ENCODE data around the gene CEACAM5.
"Not testable (repeated sequence)": the region's sequence is repeated elsewhere in the genome, so short reads cannot be mapped to it uniquely, and the experiment has no call there.

Gene CEACAM5

DNA sequence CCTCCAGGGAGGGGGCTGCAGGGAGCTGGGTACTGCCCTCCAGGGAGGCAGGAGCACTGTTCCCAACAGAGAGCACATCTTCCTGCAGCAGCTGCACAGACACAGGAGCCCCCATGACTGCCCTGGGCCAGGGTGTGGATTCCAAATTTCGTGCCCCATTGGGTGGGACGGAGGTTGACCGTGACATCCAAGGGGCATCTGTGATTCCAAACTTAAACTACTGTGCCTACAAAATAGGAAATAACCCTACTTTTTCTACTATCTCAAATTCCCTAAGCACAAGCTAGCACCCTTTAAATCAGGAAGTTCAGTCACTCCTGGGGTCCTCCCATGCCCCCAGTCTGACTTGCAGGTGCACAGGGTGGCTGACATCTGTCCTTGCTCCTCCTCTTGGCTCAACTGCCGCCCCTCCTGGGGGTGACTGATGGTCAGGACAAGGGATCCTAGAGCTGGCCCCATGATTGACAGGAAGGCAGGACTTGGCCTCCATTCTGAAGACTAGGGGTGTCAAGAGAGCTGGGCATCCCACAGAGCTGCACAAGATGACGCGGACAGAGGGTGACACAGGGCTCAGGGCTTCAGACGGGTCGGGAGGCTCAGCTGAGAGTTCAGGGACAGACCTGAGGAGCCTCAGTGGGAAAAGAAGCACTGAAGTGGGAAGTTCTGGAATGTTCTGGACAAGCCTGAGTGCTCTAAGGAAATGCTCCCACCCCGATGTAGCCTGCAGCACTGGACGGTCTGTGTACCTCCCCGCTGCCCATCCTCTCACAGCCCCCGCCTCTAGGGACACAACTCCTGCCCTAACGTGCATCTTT is 7.8 kb upstream of the CEACAM5 start:
- no peak for DNase-seq

DNA sequence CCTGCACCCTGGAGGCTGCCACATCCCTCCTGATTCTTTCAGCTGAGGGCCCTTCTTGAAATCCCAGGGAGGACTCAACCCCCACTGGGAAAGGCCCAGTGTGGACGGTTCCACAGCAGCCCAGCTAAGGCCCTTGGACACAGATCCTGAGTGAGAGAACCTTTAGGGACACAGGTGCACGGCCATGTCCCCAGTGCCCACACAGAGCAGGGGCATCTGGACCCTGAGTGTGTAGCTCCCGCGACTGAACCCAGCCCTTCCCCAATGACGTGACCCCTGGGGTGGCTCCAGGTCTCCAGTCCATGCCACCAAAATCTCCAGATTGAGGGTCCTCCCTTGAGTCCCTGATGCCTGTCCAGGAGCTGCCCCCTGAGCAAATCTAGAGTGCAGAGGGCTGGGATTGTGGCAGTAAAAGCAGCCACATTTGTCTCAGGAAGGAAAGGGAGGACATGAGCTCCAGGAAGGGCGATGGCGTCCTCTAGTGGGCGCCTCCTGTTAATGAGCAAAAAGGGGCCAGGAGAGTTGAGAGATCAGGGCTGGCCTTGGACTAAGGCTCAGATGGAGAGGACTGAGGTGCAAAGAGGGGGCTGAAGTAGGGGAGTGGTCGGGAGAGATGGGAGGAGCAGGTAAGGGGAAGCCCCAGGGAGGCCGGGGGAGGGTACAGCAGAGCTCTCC is 6.9 kb upstream of the CEACAM5 start:
- DNase-seq, result peak; percentile 7

DNA sequence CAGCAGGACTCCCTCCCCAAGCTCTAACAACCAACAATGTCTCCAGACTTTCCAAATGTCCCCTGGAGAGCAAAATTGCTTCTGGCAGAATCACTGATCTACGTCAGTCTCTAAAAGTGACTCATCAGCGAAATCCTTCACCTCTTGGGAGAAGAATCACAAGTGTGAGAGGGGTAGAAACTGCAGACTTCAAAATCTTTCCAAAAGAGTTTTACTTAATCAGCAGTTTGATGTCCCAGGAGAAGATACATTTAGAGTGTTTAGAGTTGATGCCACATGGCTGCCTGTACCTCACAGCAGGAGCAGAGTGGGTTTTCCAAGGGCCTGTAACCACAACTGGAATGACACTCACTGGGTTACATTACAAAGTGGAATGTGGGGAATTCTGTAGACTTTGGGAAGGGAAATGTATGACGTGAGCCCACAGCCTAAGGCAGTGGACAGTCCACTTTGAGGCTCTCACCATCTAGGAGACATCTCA is 6.2 kb upstream of the CEACAM5 start:
- no peak for DNase-seq

GRCh38 chr19:41703602-41704293 is 4.7 kb upstream of the CEACAM5 start:
- no peak for DNase-seq

DNA sequence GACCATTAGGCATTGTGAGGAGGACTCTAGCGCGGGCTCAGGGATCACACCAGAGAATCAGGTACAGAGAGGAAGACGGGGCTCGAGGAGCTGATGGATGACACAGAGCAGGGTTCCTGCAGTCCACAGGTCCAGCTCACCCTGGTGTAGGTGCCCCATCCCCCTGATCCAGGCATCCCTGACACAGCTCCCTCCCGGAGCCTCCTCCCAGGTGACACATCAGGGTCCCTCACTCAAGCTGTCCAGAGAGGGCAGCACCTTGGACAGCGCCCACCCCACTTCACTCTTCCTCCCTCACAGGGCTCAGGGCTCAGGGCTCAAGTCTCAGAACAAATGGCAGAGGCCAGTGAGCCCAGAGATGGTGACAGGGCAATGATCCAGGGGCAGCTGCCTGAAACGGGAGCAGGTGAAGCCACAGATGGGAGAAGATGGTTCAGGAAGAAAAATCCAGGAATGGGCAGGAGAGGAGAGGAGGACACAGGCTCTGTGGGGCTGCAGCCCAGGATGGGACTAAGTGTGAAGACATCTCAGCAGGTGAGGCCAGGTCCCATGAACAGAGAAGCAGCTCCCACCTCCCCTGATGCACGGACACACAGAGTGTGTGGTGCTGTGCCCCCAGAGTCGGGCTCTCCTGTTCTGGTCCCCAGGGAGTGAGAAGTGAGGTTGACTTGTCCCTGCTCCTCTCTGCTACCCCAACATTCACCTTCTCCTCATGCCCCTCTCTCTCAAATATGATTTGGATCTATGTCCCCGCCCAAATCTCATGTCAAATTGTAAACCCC is 2.8 kb upstream of the CEACAM5 start:
- DNase-seq, result peak; percentile 14

DNA sequence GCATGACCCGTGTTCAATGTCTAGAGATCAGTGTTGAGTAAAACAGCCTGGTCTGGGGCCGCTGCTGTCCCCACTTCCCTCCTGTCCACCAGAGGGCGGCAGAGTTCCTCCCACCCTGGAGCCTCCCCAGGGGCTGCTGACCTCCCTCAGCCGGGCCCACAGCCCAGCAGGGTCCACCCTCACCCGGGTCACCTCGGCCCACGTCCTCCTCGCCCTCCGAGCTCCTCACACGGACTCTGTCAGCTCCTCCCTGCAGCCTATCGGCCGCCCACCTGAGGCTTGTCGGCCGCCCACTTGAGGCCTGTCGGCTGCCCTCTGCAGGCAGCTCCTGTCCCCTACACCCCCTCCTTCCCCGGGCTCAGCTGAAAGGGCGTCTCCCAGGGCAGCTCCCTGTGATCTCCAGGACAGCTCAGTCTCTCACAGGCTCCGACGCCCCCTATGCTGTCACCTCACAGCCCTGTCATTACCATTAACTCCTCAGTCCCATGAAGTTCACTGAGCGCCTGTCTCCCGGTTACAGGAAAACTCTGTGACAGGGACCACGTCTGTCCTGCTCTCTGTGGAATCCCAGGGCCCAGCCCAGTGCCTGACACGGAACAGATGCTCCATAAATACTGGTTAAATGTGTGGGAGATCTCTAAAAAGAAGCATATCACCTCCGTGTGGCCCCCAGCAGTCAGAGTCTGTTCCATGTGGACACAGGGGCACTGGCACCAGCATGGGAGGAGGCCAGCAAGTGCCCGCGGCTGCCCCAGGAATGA is 1.5 kb upstream of the CEACAM5 start:
- peak; percentile 76 for DNase-seq

DNA sequence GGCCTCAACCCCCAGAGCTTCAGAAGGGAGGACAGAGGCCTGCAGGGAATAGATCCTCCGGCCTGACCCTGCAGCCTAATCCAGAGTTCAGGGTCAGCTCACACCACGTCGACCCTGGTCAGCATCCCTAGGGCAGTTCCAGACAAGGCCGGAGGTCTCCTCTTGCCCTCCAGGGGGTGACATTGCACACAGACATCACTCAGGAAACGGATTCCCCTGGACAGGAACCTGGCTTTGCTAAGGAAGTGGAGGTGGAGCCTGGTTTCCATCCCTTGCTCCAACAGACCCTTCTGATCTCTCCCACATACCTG is 969 bp upstream of the CEACAM5 start:
- DNase-seq, result no peak

- no peak for DNase-seq
Observed at GRCh38 chr19:41707871-41708371, 505 bp upstream of the CEACAM5 start.

DNA sequence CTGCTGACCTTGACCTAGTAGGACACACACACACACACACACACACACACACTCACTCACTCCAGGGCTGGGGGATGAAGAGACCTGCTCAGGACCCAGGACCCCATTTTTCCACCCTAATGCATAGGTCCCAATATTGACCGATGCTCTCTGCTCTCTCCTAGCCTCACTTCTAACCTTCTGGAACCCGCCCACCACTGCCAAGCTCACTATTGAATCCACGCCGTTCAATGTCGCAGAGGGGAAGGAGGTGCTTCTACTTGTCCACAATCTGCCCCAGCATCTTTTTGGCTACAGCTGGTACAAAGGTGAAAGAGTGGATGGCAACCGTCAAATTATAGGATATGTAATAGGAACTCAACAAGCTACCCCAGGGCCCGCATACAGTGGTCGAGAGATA is 1.1 kb downstream of the CEACAM5 start:
- not testable (repeated sequence) for DNase-seq

GRCh38 chr19:41709951-41710645 is 1.7 kb downstream of the CEACAM5 start:
- DNase-seq, result no peak

- no peak for DNase-seq
Observed at GRCh38 chr19:41711376-41712261, 3.2 kb downstream of the CEACAM5 start.

GRCh38 chr19:41714598-41714997 is 6.2 kb downstream of the CEACAM5 start:
- DNase-seq, result no peak

DNA sequence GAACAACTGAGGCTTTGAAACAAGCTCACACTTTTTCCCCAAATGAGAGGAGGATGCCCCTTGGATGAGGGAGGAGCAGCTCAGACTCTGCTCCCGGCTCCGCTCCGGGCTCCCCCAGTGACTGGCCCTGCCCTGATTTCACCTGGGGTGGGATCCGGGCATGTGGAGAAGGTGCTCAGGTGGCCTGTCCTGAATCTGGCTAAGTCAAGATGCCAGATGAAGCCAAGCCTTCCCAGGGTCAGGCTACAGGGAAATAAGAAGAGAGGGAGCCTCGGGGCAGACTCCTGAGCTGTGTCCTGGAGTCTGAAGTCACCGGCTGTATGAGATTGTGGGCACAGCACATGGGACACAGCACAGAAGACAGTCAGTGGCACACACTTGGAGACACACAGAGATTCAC is 10.3 kb downstream of the CEACAM5 start:
- no peak for DNase-seq

- DNase-seq, result no peak
Observed at GRCh38 chr19:41720103-41720502, 11.7 kb downstream of the CEACAM5 start.

DNA sequence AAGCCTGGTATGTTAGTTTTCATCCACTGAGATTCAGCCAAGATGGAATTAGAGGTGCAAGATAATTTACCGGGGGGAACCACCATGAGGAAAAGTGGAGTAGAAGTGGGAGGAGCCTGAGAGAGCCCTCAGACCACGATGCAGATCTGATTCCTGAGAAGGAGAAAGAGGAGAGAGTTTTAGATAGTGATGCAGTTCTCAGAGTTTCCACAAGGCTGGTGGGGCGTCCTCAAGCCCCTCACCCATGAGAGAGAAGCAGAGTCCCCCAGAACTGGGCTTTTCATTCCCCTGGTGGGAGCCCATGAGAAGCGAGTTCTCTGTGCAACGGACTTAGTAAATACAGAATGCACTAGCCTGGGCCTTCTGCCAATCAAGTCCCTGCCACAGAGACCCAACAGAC is 18.1 kb downstream of the CEACAM5 start:
- DNase-seq, result no peak

DNA sequence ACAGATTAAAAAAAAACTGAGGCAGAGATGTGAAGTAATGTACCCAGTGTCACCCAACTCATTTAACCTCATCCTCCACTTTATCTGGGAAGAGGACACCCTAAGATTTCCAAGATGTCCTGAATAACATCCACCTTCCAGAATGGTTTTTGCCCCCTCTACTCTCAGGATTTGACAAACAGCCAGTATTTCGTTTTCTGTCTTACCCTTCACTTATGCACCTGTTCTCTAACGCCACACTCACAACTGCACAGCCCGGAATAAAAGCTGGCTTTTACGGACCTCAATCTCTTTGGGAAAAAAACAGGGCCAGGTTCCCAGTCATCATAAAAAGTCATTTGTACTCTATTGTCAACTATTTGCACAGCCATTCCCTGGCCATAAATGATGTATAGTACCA is 25.7 kb downstream of the CEACAM5 start:
- no peak for DNase-seq

GRCh38 chr19:41734585-41734984 is 26.2 kb downstream of the CEACAM5 start:
- no peak for DNase-seq

GRCh38 chr19:41735071-41735600 is 26.7 kb downstream of the CEACAM5 start:
- DNase-seq, result no peak

- no peak for DNase-seq
Observed at GRCh38 chr19:41739361-41739760, 30.9 kb downstream of the CEACAM5 start.
